Stimulated activated memory B cell treated with anti-CD40 and anti-IgM and Interleukin-4, amounts not matched to agents 10 μg/mL and 1 μg/mL and 100 μg/mL, for 72 hours (primary cell): ENCODE results near the gene IFNA6.
A peak's percentile ranks its signal among the peaks of the same experiment; 100 is the strongest.
"Not testable (repeated sequence)": the region's sequence is repeated elsewhere in the genome, so short reads cannot be mapped to it uniquely, and the experiment has no call there.

ENCODE experiments used
- ATAC-seq: fragments of 150-1000 bp; cut with Tn5 transposase; 2 replicates; pipeline ENCODE4 v1.10.0; 2021
- H3K27ac Mint-ChIP-seq: one replicate; pipeline ENCODE4 v1.8.0; 2022; ENCODE audit warnings: mild to moderate bottlenecking, mixed read lengths
- H3K27me3 Mint-ChIP-seq: one replicate; pipeline ENCODE4 v1.8.0; 2022; ENCODE audit warnings: mixed read lengths
- H3K36me3 Mint-ChIP-seq: one replicate; pipeline ENCODE4 v1.8.0; 2022; ENCODE audit warnings: mixed read lengths
- H3K4me1 Mint-ChIP-seq: one replicate; pipeline ENCODE4 v1.8.0; 2022; ENCODE audit warnings: mixed read lengths
- H3K4me3 Mint-ChIP-seq: one replicate; pipeline ENCODE4 v1.8.0; 2022; ENCODE audit warnings: mild to moderate bottlenecking, moderate library complexity, mixed read lengths
- H3K9me3 Mint-ChIP-seq: one replicate; pipeline ENCODE4 v1.8.0; 2022; ENCODE audit warnings: mixed read lengths

Gene IFNA6

DNA sequence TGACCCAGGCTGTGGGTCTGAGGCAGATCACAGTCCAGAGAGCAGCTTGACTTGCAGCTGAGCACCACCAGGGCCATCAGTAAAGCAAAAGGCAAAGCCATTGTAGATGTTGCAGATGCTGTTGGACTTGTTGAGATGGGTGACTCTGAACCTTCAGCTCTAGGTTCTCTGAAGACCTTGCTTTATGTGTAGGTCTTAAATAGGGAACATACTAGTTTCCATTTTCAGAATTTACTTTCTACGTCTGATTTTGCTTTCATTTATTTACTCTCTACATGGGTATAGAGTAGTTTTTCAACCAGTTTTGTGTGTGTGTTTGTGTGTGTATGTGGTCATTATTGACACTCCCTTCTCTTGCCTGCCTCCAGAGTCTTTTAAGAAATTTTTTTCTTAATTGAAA is at the start of gene IFNA6:
Gene IFNA6 (minus strand): TSS at position 101 of the 400 bp plus-strand sequence. CDS start 0 bp downstream, at position 101.
- H3K4me1 Mint-ChIP-seq, result no peaks in the 10 kb centered on the region
- no peak for ATAC-seq
- peaks cover 4% of the 10 kb centered on the region for H3K9me3 Mint-ChIP-seq
- H3K27me3 Mint-ChIP-seq, result peaks cover 34% of the 10 kb centered on the region
- peaks cover 7% of the 10 kb centered on the region for H3K36me3 Mint-ChIP-seq
- H3K4me3 Mint-ChIP-seq, result no peak within 1 kb of the TSS
- no peak within 1 kb of the TSS for H3K27ac Mint-ChIP-seq

DNA sequence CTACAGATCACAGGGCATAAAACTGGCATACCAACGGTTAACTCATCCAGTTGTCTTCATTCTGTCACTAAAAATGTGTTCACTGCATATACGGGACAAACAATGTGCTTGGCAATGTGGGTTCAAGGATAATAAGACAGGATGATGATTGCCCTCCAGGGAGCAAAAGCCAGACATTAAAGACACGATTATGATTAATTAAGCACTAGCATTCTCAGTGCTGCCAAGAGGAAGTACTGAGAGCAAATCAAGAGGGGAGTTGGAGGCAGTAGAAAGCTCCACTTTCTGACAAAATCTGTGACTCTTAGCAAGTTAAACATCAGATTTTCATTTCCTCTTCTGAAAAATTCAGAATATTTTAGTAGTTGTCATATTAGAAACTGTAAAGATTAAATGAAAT is 49.3 kb upstream of the IFNA6 start:
- ATAC-seq, result no peak
- Mint-ChIP-seq H3K36me3 (no peaks in the 10 kb centered on the region), H3K4me1 (peaks cover 29% of the 10 kb centered on the region), H3K4me3 (no peak overlapping the region), H3K27ac (no peak overlapping the region), H3K9me3 (no peaks in the 10 kb centered on the region), H3K27me3 (peaks cover 76% of the 10 kb centered on the region)

DNA sequence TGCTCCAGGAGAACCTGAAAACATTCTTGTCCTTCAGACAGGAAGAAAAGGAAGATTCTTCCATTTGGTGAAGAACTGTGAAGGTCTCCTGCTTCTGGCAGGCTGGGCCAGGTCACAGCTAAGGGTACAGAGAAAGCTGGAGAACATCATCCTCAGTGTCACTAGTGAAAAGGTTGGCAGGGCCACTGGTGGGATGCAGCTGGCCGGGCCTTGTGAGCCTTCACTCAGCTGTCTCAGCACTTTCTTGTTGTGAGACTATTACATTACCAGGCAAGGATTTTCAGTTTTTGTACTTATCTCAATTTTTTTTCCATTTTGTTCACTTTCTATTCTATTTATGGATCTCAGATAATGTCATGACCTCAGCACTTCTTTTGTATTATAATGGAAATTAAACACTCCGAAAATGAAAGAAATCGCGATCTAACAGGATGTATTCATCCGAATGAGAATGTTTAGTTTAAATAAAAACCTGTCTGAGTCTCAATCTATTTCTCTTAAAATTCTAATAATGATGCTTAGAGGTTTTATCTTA is 48.3 kb upstream of the IFNA6 start:
- ATAC-seq, result no peak
- no peak overlapping the region for H3K27ac Mint-ChIP-seq
- H3K27me3 Mint-ChIP-seq, result peaks cover 76% of the 10 kb centered on the region
- H3K4me3 Mint-ChIP-seq, result no peak overlapping the region
- no peaks in the 10 kb centered on the region for H3K9me3 Mint-ChIP-seq
- peaks cover 29% of the 10 kb centered on the region for H3K4me1 Mint-ChIP-seq
- no peaks in the 10 kb centered on the region for H3K36me3 Mint-ChIP-seq

DNA sequence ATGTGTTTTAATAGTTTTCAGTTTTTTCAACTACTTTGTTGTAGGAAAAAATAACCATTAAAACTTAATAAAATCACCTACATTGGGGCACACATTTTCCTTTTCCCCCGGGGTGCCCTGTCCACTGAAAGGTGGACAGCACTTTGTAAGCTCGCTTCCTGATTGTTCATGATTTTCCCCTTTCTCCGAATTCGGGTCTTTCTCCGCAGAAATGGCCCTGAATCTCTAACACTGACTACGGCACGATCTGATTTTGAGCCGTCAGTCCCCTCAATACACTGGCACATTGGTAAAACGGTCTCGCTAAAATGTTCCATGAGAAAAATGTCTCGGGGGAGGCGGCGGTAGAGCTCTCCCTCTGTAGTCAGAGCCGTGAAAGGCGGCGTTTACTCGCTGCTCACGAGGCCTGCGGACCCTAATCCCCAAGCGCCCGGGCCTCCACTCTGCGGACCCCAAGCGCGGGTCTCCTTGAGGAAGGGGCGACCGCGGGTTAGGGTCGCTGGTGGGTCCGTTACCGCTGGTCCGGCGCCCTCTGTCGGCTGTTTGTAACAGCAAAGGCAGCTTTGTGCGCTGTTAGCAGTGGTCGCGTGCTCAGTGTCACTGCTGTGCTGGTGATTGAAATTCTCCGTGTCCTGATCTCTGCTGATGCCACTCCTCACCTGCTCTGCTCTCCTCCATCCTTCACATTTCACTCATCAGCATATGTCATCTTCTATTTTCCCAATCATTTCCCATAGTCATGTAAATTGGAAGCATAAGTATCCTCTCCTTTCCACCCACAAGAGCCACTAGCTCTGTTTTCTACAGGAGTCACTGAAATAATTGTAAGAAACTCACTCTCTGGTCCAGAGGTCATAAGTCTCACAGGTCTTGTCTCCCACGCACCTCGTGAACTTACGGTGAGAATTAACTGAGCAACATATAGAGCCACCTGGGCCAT is 45.4 kb upstream of the IFNA6 start:
- H3K9me3 Mint-ChIP-seq, result no peaks in the 10 kb centered on the region
- no peak overlapping the region for H3K27ac Mint-ChIP-seq
- peak; percentile 62 for ATAC-seq
- H3K4me1 Mint-ChIP-seq, result peaks cover 22% of the 10 kb centered on the region
- peaks cover 85% of the 10 kb centered on the region for H3K27me3 Mint-ChIP-seq
- H3K4me3 Mint-ChIP-seq, result peak overlapping the region; percentile 22
- no peaks in the 10 kb centered on the region for H3K36me3 Mint-ChIP-seq

DNA sequence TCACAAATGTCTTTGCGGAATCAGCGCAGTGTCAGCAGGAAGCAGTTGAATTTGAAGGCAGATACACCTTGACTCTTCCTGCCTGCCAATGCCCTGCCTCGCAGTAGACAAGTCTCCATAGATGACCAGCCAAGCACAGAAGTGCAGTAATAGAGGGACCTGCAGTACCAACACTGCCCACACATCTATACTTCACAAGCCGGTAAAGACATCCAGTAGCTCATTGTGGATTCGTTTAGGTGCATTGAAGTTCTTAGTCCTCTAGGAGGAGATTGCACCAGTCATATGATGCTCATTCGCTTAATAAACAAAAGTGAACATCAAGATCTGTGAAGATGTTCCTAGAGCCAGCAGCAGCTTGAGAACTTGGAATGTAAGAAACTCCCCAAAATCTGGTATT is 41.6 kb upstream of the IFNA6 start:
- H3K4me3 Mint-ChIP-seq, result no peak overlapping the region
- peaks cover 16% of the 10 kb centered on the region for H3K4me1 Mint-ChIP-seq
- peaks cover 85% of the 10 kb centered on the region for H3K27me3 Mint-ChIP-seq

DNA sequence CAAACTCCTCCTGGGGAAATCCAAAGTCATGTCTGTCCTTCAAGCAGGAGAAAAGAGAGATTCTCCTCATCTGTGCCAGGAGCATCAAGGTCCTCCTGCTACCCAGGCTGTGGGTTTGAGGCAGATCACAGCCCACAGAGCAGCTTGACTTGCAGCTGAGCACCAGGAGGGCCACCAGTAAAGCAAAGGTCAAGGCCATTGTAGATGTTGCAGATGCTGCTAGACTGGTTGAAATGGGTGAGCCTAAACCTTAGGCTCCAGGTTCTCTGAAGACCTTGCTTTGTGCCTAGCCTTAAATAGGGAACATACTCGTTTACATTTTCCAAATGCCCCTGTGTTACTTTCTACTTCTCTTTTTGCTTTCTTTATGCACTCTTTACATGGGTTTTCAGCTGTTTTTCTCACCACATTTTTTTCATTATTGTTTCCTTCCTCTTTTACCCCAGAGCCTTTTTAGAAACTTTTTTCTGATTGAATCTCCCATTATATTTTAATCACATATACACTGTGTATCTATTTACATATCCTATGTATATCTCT is 34.5 kb upstream of the IFNA6 start, which contains the start of gene IFNA2:
Gene IFNA2 (minus strand): TSS at position 268 of the 540 bp plus-strand sequence. CDS start 69 bp downstream, at position 199.
- H3K4me1 Mint-ChIP-seq, result peaks cover 29% of the 10 kb centered on the region
- H3K9me3 Mint-ChIP-seq, result no peaks in the 10 kb centered on the region
- H3K4me3 Mint-ChIP-seq, result no peak within 1 kb of the TSS
- no peaks in the 10 kb centered on the region for H3K36me3 Mint-ChIP-seq
- H3K27me3 Mint-ChIP-seq, result peaks cover 45% of the 10 kb centered on the region
- ATAC-seq, result peak; percentile 61
- H3K27ac Mint-ChIP-seq, result no peak within 1 kb of the TSS

More for the DNA sequence above, 41.6 kb upstream of the IFNA6 start:
- Mint-ChIP-seq H3K27ac (no peak overlapping the region), H3K9me3 (no peaks in the 10 kb centered on the region), H3K36me3 (no peaks in the 10 kb centered on the region)
- peak; percentile 78 for ATAC-seq

GRCh38 chr9:21383627-21384026 is 32.9 kb upstream of the IFNA6 start:
- no peak for ATAC-seq
- Mint-ChIP-seq H3K27me3 (peaks cover 30% of the 10 kb centered on the region), H3K4me3 (no peak overlapping the region), H3K4me1 (peaks cover 29% of the 10 kb centered on the region), H3K27ac (no peak overlapping the region), H3K9me3 (no peaks in the 10 kb centered on the region), H3K36me3 (no peaks in the 10 kb centered on the region)

DNA sequence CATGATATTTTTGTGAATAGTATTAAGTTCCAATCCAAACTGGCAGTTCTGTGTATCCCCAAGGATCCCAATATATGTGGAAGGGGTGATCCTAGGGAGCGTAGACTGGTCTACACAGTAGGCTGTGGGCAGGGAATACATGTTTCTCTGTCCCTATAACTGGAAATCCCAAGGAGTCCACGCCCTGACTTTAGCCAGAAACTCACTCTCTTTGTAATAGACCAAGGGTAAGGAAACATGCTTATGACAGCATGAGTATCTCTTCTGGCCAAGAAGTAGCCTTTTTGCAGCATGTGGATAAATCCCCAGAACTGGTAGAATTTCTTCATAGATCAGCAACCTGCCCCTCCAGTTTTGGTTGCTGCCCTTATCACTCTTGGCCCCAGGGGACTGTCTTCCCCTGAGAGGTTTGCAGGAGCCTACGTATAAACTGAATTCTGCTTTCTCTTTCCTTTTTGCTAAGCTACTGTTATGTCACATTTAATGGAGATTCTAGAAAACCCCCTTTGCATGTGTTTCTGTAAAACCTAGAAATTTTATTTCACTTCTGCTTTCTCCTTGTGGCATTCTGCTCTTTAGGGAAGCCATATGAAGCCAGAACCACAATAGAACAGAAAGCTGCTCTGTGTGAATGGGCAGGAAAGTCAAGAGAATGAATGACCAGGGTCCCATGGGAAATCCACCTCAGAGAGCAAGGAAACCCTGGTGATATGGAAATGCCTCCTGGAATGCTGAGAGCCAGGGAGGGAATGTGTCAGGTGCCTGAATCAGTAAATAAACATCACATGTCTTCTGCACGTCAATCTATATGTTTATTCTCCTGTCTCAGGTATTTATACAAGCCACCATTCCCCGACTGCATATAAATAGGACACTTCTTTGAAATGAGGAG is 31.0 kb upstream of the IFNA6 start:
- Mint-ChIP-seq H3K27me3 (peaks cover 21% of the 10 kb centered on the region), H3K27ac (no peak overlapping the region), H3K4me1 (peaks cover 29% of the 10 kb centered on the region), H3K36me3 (no peaks in the 10 kb centered on the region), H3K9me3 (no peaks in the 10 kb centered on the region), H3K4me3 (no peak overlapping the region)
- ATAC-seq, result peak; percentile 97

- not testable (repeated sequence) for H3K36me3 Mint-ChIP-seq, ATAC-seq, H3K4me1 Mint-ChIP-seq, H3K27ac Mint-ChIP-seq, H3K4me3 Mint-ChIP-seq, H3K9me3 Mint-ChIP-seq
- peaks cover 17% of the 10 kb centered on the region for H3K27me3 Mint-ChIP-seq
Observed at GRCh38 chr9:21371467-21371866, 20.8 kb upstream of the IFNA6 start.

- Mint-ChIP-seq H3K9me3 (no peaks in the 10 kb centered on the region), H3K4me1 (peaks cover 18% of the 10 kb centered on the region), H3K4me3 (no peak within 1 kb of the TSS), H3K27ac (no peak within 1 kb of the TSS), H3K36me3 (no peaks in the 10 kb centered on the region), H3K27me3 (peaks cover 32% of the 10 kb centered on the region)
- no peak for ATAC-seq
Observed at GRCh38 chr9:21367957-21368356, 17.3 kb upstream of the IFNA6 start, which contains the start of gene IFNA13. Gene IFNA13, minus strand, starts transcription at chr9:21368057. Its CDS starts 47 bp downstream, at chr9:21368010.

GRCh38 chr9:21367169-21367568 is 16.5 kb upstream of the IFNA6 start:
- H3K4me3 Mint-ChIP-seq, H3K36me3 Mint-ChIP-seq, H3K9me3 Mint-ChIP-seq, H3K27ac Mint-ChIP-seq: not testable (repeated sequence)
- H3K27me3 Mint-ChIP-seq, result peaks cover 33% of the 10 kb centered on the region
- H3K4me1 Mint-ChIP-seq, result peaks cover 18% of the 10 kb centered on the region
- peak; percentile 81 for ATAC-seq

GRCh38 chr9:21362287-21362686 is 11.6 kb upstream of the IFNA6 start:
- ATAC-seq, result no peak
- no peak overlapping the region for H3K27ac Mint-ChIP-seq

DNA sequence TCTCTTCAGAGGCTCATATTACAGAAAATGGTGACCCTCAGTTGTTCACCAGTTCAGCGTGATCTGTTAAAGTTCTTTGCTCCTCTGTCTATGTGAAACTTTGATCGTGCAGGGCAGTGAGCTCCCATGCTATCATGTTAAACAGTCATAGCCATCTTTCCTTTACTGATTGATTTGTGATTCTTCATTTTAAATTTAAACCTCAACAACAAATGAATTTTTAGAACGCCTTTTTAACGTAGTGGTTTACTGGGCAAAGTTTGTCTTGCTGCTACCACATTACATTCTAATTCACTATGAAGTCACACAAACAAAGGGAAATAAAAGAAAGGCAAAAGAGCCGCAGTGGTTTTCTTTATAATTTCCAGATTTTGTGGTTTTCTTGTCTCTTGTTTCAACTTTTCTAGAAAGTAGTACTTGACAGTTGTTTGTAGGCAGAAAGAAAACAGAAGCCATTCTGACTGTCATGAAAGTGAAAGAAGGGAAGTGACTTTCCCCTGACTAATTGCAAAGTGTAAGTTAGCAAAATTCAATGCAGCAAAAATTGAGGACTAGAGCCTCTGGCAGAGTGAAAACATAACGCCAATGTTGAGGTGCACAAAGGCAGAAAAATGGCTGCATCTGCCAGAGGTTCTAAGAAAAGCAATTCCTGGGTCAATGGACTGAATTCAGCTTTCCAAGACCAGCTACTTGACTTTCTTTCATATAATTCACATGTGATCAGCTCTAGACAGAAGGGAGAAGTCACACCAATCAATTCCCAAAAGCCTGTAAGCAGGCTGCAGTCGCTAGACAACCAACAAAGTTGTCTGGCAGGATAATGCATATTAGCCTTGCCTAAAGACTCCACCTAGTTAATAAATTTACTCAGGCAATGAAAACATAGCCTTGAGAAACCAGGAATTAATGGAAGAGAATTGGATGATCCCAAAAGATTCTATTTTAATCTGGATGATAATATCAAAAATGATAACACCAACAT is 7.1 kb upstream of the IFNA6 start:
- Mint-ChIP-seq H3K27ac (no peak overlapping the region), H3K4me1 (peaks cover 18% of the 10 kb centered on the region), H3K9me3 (peaks cover 4% of the 10 kb centered on the region), H3K36me3 (peaks cover 7% of the 10 kb centered on the region), H3K27me3 (peaks cover 8% of the 10 kb centered on the region), H3K4me3 (peak overlapping the region; percentile 18)
- peak; percentile 73 for ATAC-seq

More at GRCh38 chr9:21362287-21362686, 11.6 kb upstream of the IFNA6 start:
- Mint-ChIP-seq H3K9me3 (no peaks in the 10 kb centered on the region), H3K36me3 (no peaks in the 10 kb centered on the region), H3K27me3 (peaks cover 33% of the 10 kb centered on the region), H3K4me3 (no peak overlapping the region), H3K4me1 (peaks cover 33% of the 10 kb centered on the region)
